AG04449 (cell line): ENCODE measurements around the gene RDH5.
A peak's percentile ranks its signal among the peaks of the same experiment; 100 is the strongest.

Experiments used
- CTCF ChIA-PET: fragments of 350-600 bp; formaldehyde crosslinking; extraction: SDS; loops from one replicate; lab custom pipeline; 2021; ENCODE audit warnings: antibody characterized with exemption; lab: Yijun Ruan, JAX
- POLR2A ChIA-PET: fragments of 400-600, 350-600 bp; formaldehyde crosslinking; extraction: SDS; loops from one replicate; lab custom pipeline; 2020; ENCODE audit warnings: antibody characterized with exemption, inconsistent platforms; lab: Yijun Ruan, JAX
- DNase-seq: peaks from one replicate; pipeline ENCODE4 v3.0.0-alpha.2; 2010; ENCODE audit warnings: low read depth, low spot score
- H3K4me3 ChIP-seq: 2 replicates; pipeline ENCODE4 v1.5.1; 2011; ENCODE audit warnings: low read depth, mild to moderate bottlenecking, control low read depth, low read length
- TF ChIP-seq, protein P1 (sequence below): IDR thresholded peaks from one replicate; pipeline ENCODE4 v1.5.1; 2011; ENCODE audit warnings: mild to moderate bottlenecking, moderate library complexity, low read length, control low read depth, inconsistent platforms; ENCODE audit not compliant: insufficient read depth; ENCODE audit errors: missing control alignments

Gene RDH5

DNA sequence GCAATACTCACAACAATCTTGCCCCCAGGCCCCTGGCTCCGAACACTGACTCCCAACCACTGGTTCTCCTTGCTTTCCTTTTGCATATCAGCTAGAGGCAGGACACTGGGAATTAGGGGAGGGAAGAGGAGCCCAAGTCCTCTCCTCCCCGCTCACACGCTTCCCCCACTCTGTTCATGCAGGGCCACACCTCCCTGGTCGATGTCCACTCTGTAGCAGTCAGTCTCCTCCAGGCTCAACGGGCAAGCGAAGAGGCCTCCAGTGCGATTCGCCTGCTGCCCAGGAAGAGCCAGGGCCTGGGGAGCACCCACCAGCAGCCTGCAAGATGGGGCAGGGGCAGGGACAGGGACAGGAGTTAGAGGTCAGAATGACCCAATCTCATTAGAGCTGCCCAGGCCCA lies 17.3 kb upstream of the RDH5 start:
- CTCF ChIA-PET: interaction anchor here (0.7 kb wide), 1 partner anchor 10 kb away, joined by 3 read pairs; no protein-coding TSS in a partner anchor
- TF ChIP-seq, protein P1, sequence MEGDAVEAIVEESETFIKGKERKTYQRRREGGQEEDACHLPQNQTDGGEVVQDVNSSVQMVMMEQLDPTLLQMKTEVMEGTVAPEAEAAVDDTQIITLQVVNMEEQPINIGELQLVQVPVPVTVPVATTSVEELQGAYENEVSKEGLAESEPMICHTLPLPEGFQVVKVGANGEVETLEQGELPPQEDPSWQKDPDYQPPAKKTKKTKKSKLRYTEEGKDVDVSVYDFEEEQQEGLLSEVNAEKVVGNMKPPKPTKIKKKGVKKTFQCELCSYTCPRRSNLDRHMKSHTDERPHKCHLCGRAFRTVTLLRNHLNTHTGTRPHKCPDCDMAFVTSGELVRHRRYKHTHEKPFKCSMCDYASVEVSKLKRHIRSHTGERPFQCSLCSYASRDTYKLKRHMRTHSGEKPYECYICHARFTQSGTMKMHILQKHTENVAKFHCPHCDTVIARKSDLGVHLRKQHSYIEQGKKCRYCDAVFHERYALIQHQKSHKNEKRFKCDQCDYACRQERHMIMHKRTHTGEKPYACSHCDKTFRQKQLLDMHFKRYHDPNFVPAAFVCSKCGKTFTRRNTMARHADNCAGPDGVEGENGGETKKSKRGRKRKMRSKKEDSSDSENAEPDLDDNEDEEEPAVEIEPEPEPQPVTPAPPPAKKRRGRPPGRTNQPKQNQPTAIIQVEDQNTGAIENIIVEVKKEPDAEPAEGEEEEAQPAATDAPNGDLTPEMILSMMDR: no peak
- POLR2A ChIA-PET: no interaction called here
- no peak for DNase-seq
- H3K4me3 ChIP-seq: no peak overlapping the region

DNA sequence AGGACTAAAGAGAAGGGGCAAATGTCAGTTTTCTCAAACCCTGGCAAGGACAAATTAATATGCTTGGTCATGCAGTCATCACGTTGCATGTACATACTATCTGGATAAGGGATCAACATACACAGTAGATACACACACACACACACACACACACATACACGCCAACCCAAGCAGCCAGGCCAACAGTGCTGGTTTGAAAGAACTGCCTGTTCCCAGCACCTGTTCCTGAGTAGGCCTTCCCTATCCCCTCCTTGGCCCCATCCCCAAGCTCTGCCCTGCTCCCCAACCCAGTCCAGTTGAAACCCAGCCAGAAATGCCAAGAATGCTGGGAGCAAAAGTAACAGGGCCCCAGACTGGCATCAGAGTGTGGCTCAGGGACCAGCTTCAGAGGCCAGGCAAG lies 16.9 kb upstream of the RDH5 start:
- POLR2A ChIA-PET: no interaction called here
- CTCF ChIA-PET: interaction anchor here (0.7 kb wide), 1 partner anchor 10 kb away, joined by 3 read pairs; no protein-coding TSS in a partner anchor
- H3K4me3 ChIP-seq: no peak overlapping the region
- TF ChIP-seq, protein P1: no peak
- no peak for DNase-seq

DNA sequence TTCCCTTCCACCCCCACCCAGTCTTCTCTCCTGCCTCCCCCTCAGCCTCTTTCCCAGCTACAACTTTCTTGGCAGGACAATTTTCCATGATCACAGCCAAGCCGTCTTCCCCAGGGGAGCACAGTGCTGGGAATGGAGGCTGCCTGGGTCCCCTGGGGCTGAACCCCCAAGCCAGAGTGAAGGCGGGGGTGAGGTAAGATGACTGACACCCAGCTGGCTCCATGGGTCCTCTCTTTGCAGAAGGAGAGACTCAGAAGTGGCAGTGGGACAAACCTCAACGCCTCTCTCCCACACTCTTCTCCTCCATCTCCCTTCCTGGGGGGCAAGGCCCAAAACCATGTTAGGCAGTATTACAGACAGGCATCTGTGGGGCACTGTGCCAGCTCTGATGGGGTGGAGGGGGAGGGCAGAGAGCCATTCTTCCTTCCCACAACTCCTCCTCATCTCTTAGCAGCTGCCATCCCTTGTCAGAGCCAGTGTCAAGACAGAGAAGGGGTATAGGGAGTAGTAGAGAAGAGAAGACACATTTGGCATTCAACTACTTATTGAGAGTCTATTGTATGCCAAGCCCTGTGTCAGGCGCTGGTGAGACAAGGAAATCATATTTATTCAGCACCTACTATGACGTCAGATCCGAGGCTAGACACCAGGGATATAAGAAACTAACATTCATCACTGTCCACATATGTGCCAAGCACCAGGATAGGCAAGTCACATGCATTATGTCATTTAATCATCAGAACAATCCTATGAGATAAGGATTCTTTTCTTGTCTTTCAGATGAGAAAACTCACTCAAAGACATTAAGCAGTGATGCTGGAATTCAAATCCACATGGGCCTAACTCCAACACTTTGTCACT lies 16.1 kb upstream of the RDH5 start:
- ChIA-PET CTCF (no interaction called here), POLR2A (no interaction called here)
- no peak overlapping the region for H3K4me3 ChIP-seq
- TF ChIP-seq, protein P1: no peak
- DNase-seq: no peak

DNA sequence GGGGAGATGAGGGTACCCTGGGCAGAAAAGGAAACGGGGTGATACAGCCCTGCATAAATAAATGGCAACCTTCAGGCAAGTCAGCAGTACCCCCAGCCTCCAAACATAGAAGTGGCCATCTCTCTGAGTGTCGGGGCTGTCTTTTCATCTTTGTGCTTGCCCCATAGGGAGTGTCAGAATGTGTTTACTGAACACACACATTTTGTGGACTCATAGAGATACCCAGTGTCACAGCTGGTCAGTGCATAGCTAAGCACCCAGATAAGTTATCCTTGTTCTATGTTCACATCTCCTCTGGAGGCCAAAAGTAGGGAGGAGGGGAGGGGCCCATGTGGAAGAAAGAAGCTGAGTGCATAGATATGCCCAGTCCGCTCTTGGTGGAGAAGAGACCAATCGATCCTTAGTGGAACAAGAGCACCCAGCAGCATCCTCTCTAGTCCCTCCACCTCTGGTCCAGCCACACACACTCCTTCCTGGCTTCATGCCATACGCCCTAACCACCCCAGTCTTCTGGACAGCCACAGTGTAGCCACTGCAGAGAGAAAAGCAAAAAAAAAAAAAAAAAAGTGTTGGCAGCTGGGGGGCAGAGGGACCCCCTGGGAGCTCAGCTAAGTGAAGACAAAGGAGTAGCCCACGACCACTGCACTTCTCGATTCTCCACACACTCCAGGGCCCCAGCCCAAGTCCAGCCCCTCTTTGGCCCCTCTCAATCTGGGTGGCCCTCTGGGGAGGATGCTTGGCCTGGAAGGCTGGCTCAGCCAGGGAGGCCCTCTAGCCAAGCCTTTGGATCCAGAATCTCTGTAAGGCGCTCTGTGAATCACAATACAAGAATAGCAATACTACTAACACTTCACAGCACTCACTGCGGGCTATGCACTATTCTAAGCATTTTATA lies 15.1 kb upstream of the RDH5 start:
- TF ChIP-seq, protein P1: no peak
- no peak overlapping the region for H3K4me3 ChIP-seq
- POLR2A ChIA-PET: interaction anchor here (1.0 kb wide), 1 partner anchor 46 kb away, joined by 3 read pairs; no protein-coding TSS in a partner anchor
- no peak for DNase-seq
- CTCF ChIA-PET: interaction anchor here (1.0 to 1.1 kb wide), 2 partner anchors 9 to 11 kb away, joined by 3 read pairs; no protein-coding TSS in a partner anchor

DNA sequence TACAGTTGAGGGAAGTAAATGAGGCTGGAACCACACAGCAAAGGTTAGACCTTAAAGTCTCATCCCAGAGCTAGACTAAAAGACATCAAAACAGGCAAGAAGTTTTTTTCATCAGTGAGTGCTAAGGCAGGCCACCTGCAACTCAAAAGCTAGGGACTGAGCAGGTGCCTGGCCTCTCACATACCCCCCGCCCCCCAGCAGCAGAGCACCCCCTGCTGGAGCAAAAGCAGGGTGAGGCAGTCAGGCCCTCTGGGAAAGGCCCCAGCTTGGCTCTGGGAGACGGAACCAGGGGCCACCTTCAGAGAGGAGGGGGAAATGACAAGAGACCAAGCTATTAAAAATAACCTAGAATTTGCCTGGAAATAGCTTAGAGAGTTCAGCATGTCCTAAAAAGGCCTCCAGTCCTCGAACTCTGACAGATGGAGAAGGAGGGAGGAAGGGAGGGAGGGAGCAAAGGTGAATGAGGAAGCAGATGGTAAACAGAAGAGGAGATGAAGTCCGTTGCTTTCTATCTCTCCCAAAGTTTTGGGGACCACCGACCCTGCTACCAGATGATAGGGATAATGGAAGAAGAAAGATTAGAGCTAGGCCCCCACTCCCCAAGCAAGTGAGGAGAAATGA lies 14.3 kb upstream of the RDH5 start:
- ChIA-PET POLR2A (interaction anchor here (1.0 kb wide), 1 partner anchor 47 kb away, joined by 3 read pairs; no protein-coding TSS in a partner anchor), CTCF (interaction anchor here (1.0 to 1.1 kb wide), 3 partner anchors 10 to 24 kb away, joined by 3 read pairs; no protein-coding TSS in a partner anchor)
- no peak for DNase-seq
- no peak overlapping the region for H3K4me3 ChIP-seq
- TF ChIP-seq, protein P1: peak; percentile 36
